ENCODE data around the gene PLEKHG4B. TPM values are rescaled to one million over a fixed set of nuclear protein-coding genes. Genes with fewer than 3 reads are reported as not detected.
"Not testable (repeated sequence)": the region's sequence is repeated elsewhere in the genome, so short reads cannot be mapped to it uniquely, and the experiment has no call there.

PLEKHG4B gene
- total RNA-seq, 3 donors from 2014 or later = 0.03 to 0.37 (median 0.05) TPM

DNA sequence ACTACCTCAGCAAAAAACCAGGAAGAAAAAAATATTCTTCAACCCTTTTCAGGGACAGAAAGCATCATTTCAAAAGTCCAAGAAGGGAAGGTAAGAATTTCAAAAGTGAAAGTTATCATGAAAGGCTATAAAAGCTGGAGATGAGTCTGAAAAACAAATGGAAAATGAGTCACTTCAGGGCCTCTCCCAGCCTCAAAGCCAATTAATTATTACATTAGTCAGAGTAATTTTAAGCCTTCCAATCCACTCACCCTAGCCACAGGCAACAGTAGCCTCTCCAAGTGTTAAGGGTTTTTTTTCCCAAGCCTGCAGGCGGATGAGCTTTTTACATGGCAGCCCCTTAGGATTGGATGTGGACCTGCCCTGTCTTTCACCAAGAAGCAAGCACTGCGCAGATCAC is 123.3 kb downstream of the PLEKHG4B start:
- not testable (repeated sequence) for H3K27me3 Mint-ChIP-seq (ENCODE audit: low read depth); H3K9me3 Mint-ChIP-seq; DNase-seq
- peaks cover 36% of the 10 kb centered on the region for H3K4me1 Mint-ChIP-seq (ENCODE audit: low read depth)
- peak overlapping the region; percentile 66 for H3K4me3 Mint-ChIP-seq
- ATAC-seq = peak; percentile 9 to 13
- peaks cover 17% of the 10 kb centered on the region for H3K36me3 Mint-ChIP-seq (ENCODE audit: insufficient read depth)

- not testable (repeated sequence) for DNase-seq; H3K27me3 Mint-ChIP-seq (ENCODE audit: low read depth); H3K4me3 Mint-ChIP-seq; H3K9me3 Mint-ChIP-seq; ATAC-seq
- Mint-ChIP-seq H3K4me1 (ENCODE audit: low read depth) (peaks cover 41% of the 10 kb centered on the region), H3K36me3 (ENCODE audit: insufficient read depth) (peaks cover 14% of the 10 kb centered on the region)
Observed at GRCh38 chr5:216076-216475, 124.1 kb downstream of the PLEKHG4B start.

- Mint-ChIP-seq H3K36me3 (ENCODE audit: insufficient read depth) (peaks cover 14% of the 10 kb centered on the region), H3K4me1 (ENCODE audit: low read depth) (peaks cover 56% of the 10 kb centered on the region), H3K4me3 (peak within 1 kb of the TSS; percentile 92)
- ATAC-seq (peak; percentile 87), DNase-seq (peak; percentile 98)
- H3K9me3 Mint-ChIP-seq; H3K27me3 Mint-ChIP-seq (ENCODE audit: low read depth): not testable (repeated sequence)
Observed at GRCh38 chr5:217494-218456, 125.8 kb downstream of the PLEKHG4B start, which contains the start of the genes CCDC127 and SDHA. TSS of gene CCDC127 (minus strand) at chr5:218153. CDS start at chr5:216849, 1,304 bp downstream. TSS of gene SDHA (plus strand) at chr5:218320. CDS start at chr5:218356, 36 bp downstream.

GRCh38 chr5:218457-219291 is 126.7 kb downstream of the PLEKHG4B start:
- no peaks in the 10 kb centered on the region for H3K9me3 Mint-ChIP-seq
- H3K4me3 Mint-ChIP-seq = peak overlapping the region; percentile 92
- H3K27me3 Mint-ChIP-seq (ENCODE audit: low read depth) = no peaks in the 10 kb centered on the region
- DNase-seq = no peak
- peak; percentile 20 for ATAC-seq
- peaks cover 15% of the 10 kb centered on the region for H3K36me3 Mint-ChIP-seq (ENCODE audit: insufficient read depth)
- peaks cover 63% of the 10 kb centered on the region for H3K4me1 Mint-ChIP-seq (ENCODE audit: low read depth)

- Mint-ChIP-seq H3K27me3 (ENCODE audit: low read depth) (no peaks in the 10 kb centered on the region), H3K9me3 (no peaks in the 10 kb centered on the region), H3K4me1 (ENCODE audit: low read depth) (peaks cover 56% of the 10 kb centered on the region), H3K4me3 (peak overlapping the region; percentile 92), H3K36me3 (ENCODE audit: insufficient read depth) (peaks cover 7% of the 10 kb centered on the region)
- DNase-seq (no peak), ATAC-seq (peak in 1 of 2 donors; percentile 16)
Observed at GRCh38 chr5:219460-219863, 127.5 kb downstream of the PLEKHG4B start.

DNA sequence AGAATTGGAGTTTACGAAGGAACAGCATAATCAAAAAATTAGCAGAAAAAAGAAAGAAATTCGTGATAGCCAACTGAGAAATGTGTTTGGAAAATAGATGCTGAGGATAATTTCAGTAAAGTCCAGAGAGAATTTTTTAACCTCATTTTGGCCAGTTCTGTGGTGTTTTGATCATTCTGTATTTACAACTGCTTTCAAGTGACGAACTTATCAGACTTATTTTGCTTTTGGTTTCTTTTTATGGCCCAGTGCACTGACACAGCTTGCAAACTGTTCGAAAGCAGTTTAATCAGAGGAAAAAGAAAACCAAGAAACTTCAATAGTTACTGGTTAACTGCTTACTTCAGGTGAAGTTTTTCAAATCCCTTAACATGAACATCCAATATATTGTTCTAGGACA is 128.0 kb downstream of the PLEKHG4B start:
- H3K4me3 Mint-ChIP-seq = peak overlapping the region; percentile 92
- H3K27me3 Mint-ChIP-seq (ENCODE audit: low read depth) = no peaks in the 10 kb centered on the region
- peak; percentile 9 to 15 for ATAC-seq
- peaks cover 50% of the 10 kb centered on the region for H3K4me1 Mint-ChIP-seq (ENCODE audit: low read depth)
- no peak for DNase-seq
- no peaks in the 10 kb centered on the region for H3K9me3 Mint-ChIP-seq
- peaks cover 9% of the 10 kb centered on the region for H3K36me3 Mint-ChIP-seq (ENCODE audit: insufficient read depth)

DNA sequence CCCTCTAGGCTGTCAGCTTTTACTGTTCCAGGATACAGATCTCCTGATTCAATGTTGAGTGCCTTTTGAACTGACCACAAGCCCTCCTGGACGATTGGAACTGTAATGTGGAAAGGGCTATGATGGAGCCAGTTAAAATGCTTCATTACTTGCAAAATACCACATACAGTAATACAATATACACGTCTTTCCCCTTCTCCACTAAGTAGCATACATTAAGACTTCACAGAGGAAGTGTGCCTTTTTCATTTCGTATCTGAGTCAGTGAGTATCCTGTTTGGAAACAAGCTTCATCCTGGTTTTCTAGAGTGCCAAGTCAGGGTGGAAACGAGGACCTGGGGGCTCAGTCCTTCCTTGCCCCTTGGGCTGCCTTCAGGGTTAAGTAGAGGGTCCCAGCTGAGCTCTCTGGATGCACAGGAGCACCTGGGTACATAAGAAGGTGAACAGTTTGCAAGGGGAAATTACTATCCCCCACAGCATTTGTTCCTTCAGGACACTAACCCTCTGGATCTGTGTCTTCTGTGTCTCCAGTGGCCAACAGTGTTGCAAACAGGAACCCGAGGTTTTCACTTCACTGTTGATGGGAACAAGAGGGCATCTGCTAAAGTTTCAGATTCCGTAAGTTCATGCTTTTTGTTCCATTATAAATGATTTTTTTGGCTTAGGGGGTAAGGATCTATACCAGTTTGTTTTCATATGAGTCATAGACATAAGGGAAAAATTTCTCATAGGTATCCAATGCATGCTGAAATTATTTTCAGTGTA is 131.2 kb downstream of the PLEKHG4B start:
- not testable (repeated sequence) for DNase-seq; H3K27me3 Mint-ChIP-seq (ENCODE audit: low read depth); H3K9me3 Mint-ChIP-seq; H3K4me3 Mint-ChIP-seq; ATAC-seq
- peaks cover 35% of the 10 kb centered on the region for H3K4me1 Mint-ChIP-seq (ENCODE audit: low read depth)
- H3K36me3 Mint-ChIP-seq (ENCODE audit: insufficient read depth) = peaks cover 27% of the 10 kb centered on the region

GRCh38 chr5:223791-224190 is 131.8 kb downstream of the PLEKHG4B start:
- H3K27me3 Mint-ChIP-seq (ENCODE audit: low read depth) = no peaks in the 10 kb centered on the region
- peaks cover 35% of the 10 kb centered on the region for H3K4me1 Mint-ChIP-seq (ENCODE audit: low read depth)
- peaks cover 27% of the 10 kb centered on the region for H3K36me3 Mint-ChIP-seq (ENCODE audit: insufficient read depth)
- H3K9me3 Mint-ChIP-seq = no peaks in the 10 kb centered on the region
- DNase-seq = no peak
- H3K4me3 Mint-ChIP-seq = no peak overlapping the region
- ATAC-seq = no peak

DNA sequence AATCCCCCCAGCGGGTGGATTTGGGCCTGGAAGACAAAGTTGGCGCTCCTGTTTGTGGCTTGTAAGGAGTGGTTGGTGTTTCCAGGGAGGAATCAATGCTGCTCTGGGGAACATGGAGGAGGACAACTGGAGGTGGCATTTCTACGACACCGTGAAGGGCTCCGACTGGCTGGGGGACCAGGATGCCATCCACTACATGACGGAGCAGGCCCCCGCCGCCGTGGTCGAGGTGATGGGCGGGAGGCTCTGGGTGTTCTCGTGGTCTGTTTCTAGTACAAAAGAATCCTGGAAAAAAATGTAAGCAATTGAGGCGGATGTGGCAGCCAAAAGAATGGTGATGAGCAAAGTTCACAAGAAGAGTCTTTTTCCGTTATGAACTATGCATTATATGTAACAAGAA is 133.4 kb downstream of the PLEKHG4B start:
- ATAC-seq = no peak
- Mint-ChIP-seq H3K4me1 (ENCODE audit: low read depth) (peaks cover 32% of the 10 kb centered on the region), H3K4me3 (no peak overlapping the region), H3K9me3 (no peaks in the 10 kb centered on the region), H3K27me3 (ENCODE audit: low read depth) (no peaks in the 10 kb centered on the region), H3K36me3 (ENCODE audit: insufficient read depth) (peaks cover 34% of the 10 kb centered on the region)
- DNase-seq = no peak

- peaks cover 47% of the 10 kb centered on the region for H3K36me3 Mint-ChIP-seq (ENCODE audit: insufficient read depth)
- not testable (repeated sequence) for ATAC-seq; H3K27me3 Mint-ChIP-seq (ENCODE audit: low read depth); H3K9me3 Mint-ChIP-seq; DNase-seq; H3K4me3 Mint-ChIP-seq
- peaks cover 13% of the 10 kb centered on the region for H3K4me1 Mint-ChIP-seq (ENCODE audit: low read depth)
Observed at GRCh38 chr5:227375-227774, 135.4 kb downstream of the PLEKHG4B start.

GRCh38 chr5:228886-229285 is 136.9 kb downstream of the PLEKHG4B start:
- DNase-seq = no peak
- no peak overlapping the region for H3K4me3 Mint-ChIP-seq
- H3K4me1 Mint-ChIP-seq (ENCODE audit: low read depth) = no peaks in the 10 kb centered on the region
- ATAC-seq = no peak
- no peaks in the 10 kb centered on the region for H3K27me3 Mint-ChIP-seq (ENCODE audit: low read depth)
- H3K36me3 Mint-ChIP-seq (ENCODE audit: insufficient read depth) = peaks cover 50% of the 10 kb centered on the region
- H3K9me3 Mint-ChIP-seq = no peaks in the 10 kb centered on the region

GRCh38 chr5:230711-231110 is 138.7 kb downstream of the PLEKHG4B start:
- Mint-ChIP-seq H3K36me3 (ENCODE audit: insufficient read depth) (peaks cover 50% of the 10 kb centered on the region), H3K4me1 (ENCODE audit: low read depth) (no peaks in the 10 kb centered on the region), H3K4me3 (no peak overlapping the region), H3K27me3 (ENCODE audit: low read depth) (no peaks in the 10 kb centered on the region), H3K9me3 (no peaks in the 10 kb centered on the region)
- DNase-seq (no peak), ATAC-seq (no peak)

DNA sequence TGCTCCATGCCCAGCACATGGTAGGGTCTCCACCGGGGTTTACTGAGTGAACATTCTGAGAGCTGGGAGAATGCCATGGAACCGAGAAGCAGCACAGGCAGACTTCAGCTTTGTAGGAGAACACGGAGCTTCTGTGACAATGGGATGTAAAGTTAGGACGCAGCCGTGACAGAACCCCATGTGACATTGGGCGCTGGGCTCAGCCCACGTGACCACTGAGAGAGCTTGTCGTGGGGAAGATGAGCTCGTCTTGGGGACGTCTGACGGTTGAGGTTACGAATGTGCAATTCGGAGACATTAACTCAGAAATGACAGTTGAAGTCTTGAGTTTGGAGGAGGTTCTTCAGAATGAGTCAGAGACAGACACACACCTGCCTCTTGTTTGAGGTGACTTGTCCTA is 139.7 kb downstream of the PLEKHG4B start:
- Mint-ChIP-seq H3K4me3 (no peak overlapping the region), H3K4me1 (ENCODE audit: low read depth) (no peaks in the 10 kb centered on the region), H3K9me3 (no peaks in the 10 kb centered on the region), H3K36me3 (ENCODE audit: insufficient read depth) (peaks cover 46% of the 10 kb centered on the region), H3K27me3 (ENCODE audit: low read depth) (no peaks in the 10 kb centered on the region)
- ATAC-seq (peak in 1 of 2 donors; percentile 37), DNase-seq (no peak)

- H3K9me3 Mint-ChIP-seq; ATAC-seq; H3K27me3 Mint-ChIP-seq (ENCODE audit: low read depth); H3K4me3 Mint-ChIP-seq; DNase-seq; H3K4me1 Mint-ChIP-seq (ENCODE audit: low read depth): not testable (repeated sequence)
- peaks cover 40% of the 10 kb centered on the region for H3K36me3 Mint-ChIP-seq (ENCODE audit: insufficient read depth)
Observed at GRCh38 chr5:233426-233825, 141.5 kb downstream of the PLEKHG4B start.

Data from activated T-cell treated with anti-CD3 and anti-CD28 coated beads, Interleukin-2, amount 50 U/mL, for 4 hours (primary cell).